GM12892 (cell line): ENCODE data around the gene PTPRCAP.
A peak's percentile ranks its signal among the peaks of the same experiment; 100 is the strongest.
"Not testable (repeated sequence)": the region's sequence is repeated elsewhere in the genome, so short reads cannot be mapped to it uniquely, and the experiment has no call there.

Experiments used
- DNase-seq: peaks from one replicate; pipeline ENCODE4 v3.0.0; 2011; ENCODE audit not compliant: insufficient read length
- FAIRE-seq: peaks from 2 replicates; lab custom pipeline; 2011; peaks lifted over from hg19 to GRCh38; lab: Jason Lieb, UNC
- POLR2A ChIP-seq: IDR thresholded peaks from 2 replicates; pipeline ENCODE4 v1.6.1; 2011; ENCODE audit warnings: low read depth, low read length, control low read depth
- POLR2AphosphoS5 ChIP-seq: IDR thresholded peaks from 2 replicates; pipeline ENCODE4 v1.6.1; 2011; ENCODE audit warnings: low read depth, low read length, control low read depth
- TAF1 ChIP-seq: IDR thresholded peaks from 2 replicates; pipeline ENCODE4 v1.6.1; 2011; ENCODE audit warnings: low read depth, mild to moderate bottlenecking, control low read depth, low read length, borderline replicate concordance

PTPRCAP gene

DNA sequence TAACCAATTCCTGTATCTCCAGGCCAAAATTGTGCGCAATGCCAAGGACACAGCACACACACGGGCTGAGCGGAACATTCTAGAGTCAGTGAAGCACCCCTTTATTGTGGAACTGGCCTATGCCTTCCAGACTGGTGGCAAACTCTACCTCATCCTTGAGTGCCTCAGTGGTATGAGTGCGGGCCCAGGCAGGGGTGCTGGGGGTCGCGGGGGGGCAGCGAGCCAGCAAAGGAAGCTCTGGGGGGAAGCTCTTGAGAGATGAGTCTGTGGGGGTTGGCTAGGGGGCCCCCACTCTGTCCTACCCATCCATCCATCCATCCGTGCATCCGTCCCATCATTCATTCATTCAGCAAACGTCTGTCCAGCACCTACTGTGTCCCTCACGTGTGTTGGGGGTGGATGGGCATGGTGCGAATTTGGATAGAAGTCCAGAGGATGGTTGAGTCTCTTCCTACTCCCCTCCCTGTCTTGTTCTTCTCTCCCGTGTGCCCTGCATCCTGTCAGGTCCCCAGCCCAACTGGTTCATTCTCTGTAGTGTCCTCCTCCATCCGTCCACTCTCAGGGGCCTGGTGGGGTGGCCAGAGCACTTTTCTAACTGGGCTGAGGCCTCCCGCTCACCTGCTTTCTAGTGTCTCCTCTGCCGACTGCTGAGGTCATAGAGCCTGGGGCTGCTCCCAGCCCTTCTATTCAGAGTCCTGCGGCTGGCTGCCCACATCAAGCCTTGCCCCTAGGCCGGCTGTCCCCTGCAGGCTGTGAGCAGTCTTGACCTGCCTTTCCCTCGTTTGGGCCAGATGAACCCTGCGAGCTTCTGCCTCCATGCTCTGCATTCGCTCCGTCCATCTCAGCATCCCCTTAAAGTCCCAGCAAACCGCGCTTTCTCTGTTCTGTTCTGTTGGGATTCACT, 5.9 kb downstream of the PTPRCAP start:
- no peak for TF ChIP-seq POLR2A
- peak; percentile 74; the same call in 1 of the 2 replicates for TF ChIP-seq POLR2AphosphoS5
- TF ChIP-seq TAF1, result no peak
- DNase-seq, result no peak
- FAIRE-seq, result no peak

DNA sequence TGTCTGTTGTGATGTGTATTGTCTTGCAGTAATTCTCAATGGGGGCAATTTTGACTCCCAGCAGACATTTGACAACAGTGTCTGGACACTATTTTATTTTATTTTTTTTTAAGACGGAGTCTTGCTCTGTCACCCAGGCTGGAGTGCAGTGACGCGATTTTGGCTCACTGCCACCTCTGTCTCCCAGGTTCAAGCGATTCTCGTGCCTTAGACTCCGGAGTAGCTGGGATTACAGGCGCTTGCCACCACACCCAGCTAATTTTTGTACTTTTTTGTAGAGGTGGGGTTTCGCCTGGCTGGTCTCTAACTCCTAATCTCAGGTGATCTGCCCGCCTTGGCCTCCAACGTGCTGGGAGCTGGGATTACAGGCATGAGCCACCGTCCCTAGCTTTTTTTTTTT, 7.8 kb downstream of the PTPRCAP start:
- no peak for DNase-seq

GRCh38 chr11:67429038-67429668, 8.3 kb downstream of the PTPRCAP start:
- TF ChIP-seq POLR2A (no peak), POLR2AphosphoS5 (no peak), TAF1 (no peak)
- FAIRE-seq (peak; percentile 78), DNase-seq (no peak)

More for the DNA sequence above, 7.8 kb downstream of the PTPRCAP start:
- TF ChIP-seq TAF1 (no peak), POLR2AphosphoS5 (no peak), POLR2A (no peak)
- no peak for FAIRE-seq

DNA sequence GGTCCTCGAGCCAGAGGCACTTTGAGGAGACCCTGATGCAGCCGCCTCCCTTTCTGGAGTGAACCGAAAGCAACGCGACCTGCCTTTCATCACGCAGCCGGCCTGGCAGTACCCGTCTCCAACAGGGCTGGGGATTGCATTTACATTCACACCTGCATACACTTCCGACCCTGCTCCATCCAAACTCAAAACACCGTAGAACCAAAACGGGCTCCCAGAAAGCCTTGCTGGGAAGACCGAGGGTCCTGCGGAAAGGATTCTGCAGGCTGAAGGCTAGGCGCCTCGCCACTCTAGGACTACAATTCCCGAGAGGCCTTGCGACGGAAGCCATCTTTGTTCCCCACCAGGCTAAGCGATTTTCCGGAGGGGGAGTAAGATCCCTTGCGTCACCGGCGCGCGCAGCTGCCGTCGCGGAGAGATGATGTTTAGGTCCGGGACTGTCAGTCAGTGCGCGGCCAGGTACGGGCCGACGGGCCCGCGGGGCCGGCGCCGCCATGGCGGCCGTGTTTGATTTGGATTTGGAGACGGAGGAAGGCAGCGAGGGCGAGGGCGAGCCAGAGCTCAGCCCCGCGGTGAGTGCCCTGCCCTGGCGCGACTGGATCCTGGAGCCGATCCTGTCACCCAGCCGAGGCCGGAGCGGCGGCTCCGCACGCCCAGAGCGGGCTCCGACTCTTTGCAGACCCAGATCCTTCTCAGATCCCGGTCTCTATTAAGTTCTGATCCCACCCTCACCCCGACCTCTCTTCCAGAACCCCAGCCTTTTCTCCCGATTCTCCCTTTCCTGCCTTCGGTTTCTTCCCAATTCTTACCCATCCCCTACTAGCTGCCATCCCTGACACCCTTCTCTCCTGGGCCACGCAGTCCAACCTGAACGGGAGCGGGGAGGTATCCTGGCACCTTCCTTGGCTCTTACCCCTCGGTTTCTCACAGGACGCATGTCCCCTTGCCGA, 9.2 kb downstream of the PTPRCAP start, which contains the start of gene RPS6KB2:
RPS6KB2 (plus strand) TSS at position 443 of the 950 bp plus-strand sequence; CDS start at position 495, 52 bp downstream.
- TF ChIP-seq TAF1 (peak; percentile 76), POLR2A (peak; percentile 81), POLR2AphosphoS5 (no peak)
- peak; percentile 100 for DNase-seq
- peak; percentile 100 for FAIRE-seq

DNA sequence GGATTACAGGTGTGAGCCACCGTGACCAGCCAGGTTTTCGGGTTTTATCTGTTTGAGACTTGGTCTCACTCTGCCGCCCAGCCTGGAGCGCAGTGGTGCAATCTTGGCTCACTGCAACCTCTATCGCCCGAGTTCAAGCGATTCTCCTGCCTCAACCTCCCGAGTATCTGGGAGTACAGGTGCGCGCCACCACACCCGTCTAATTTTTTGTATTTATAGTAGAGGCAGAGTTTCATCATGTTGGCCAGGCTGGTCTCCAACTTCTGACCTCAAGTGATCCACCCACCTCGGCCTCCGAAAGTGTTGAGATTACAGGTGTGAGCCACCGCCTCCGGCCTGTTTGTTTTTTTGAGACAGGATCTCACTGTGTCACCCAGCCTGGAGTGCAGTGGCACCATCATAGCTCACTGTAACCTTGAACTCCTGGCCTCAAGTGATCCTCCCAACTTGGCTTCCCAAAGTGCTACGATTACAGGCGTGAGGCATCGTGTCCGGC, 10.1 kb downstream of the PTPRCAP start:
- not testable (repeated sequence) for FAIRE-seq, DNase-seq

GRCh38 chr11:67423891-67424613, 13.4 kb downstream of the PTPRCAP start:
- FAIRE-seq (no peak), DNase-seq (no peak)
- TF ChIP-seq TAF1, result no peak
- no peak for TF ChIP-seq POLR2A
- TF ChIP-seq POLR2AphosphoS5, result no peak

GRCh38 chr11:67423466-67423865, 14.0 kb downstream of the PTPRCAP start:
- FAIRE-seq (no peak), DNase-seq (no peak)
- TF ChIP-seq TAF1 (no peak), POLR2A (no peak), POLR2AphosphoS5 (no peak)

- no peak for TF ChIP-seq POLR2A
- no peak for TF ChIP-seq POLR2AphosphoS5
- TF ChIP-seq TAF1, result no peak
- FAIRE-seq, result peak; percentile 63
- no peak for DNase-seq
Observed at GRCh38 chr11:67422891-67423290, 14.6 kb downstream of the PTPRCAP start.

GRCh38 chr11:67421430-67422031, 16.0 kb downstream of the PTPRCAP start:
- TF ChIP-seq TAF1 (no peak), POLR2A (no peak), POLR2AphosphoS5 (no peak)
- FAIRE-seq, result no peak
- DNase-seq, result no peak

GRCh38 chr11:67420646-67421429, 16.6 kb downstream of the PTPRCAP start:
- FAIRE-seq, result peak; percentile 100
- TF ChIP-seq POLR2A (no peak; the same call in 1 of the 2 replicates), POLR2AphosphoS5 (no peak), TAF1 (no peak)
- DNase-seq, result peak; percentile 99
